Measurements from ENCODE around the gene ADSL.

Gene ADSL

GRCh38 chr22:40330086-40330485, 16.2 kb upstream of the ADSL start:
- peaks cover 64% of the 10 kb centered on the region for H3K4me1 ChIP-seq (ENCODE audit: control insufficient read depth, low read depth, low read length)
- H3K9me3 ChIP-seq (ENCODE audit: control insufficient read depth, low read depth, low read length): no peaks in the 10 kb centered on the region
- H3K36me3 ChIP-seq (ENCODE audit: control insufficient read depth, low read depth, low read length): peaks cover 8% of the 10 kb centered on the region
- no peaks in the 10 kb centered on the region for H3K27me3 ChIP-seq (ENCODE audit: control insufficient read depth, insufficient read depth, low read length)
- H3K27ac ChIP-seq (ENCODE audit: low read length): no peak overlapping the region
- H3K9ac ChIP-seq (ENCODE audit: low read length): no peak overlapping the region
- H3K4me3 ChIP-seq (ENCODE audit: low read length): no peak overlapping the region

GRCh38 chr22:40330615-40331014, 15.7 kb upstream of the ADSL start:
- Histone ChIP-seq H3K9ac (ENCODE audit: low read length) (no peak overlapping the region), H3K9me3 (ENCODE audit: control insufficient read depth, low read depth, low read length) (no peaks in the 10 kb centered on the region), H3K4me3 (ENCODE audit: low read length) (no peak overlapping the region), H3K36me3 (ENCODE audit: control insufficient read depth, low read depth, low read length) (peaks cover 6% of the 10 kb centered on the region), H3K27me3 (ENCODE audit: control insufficient read depth, insufficient read depth, low read length) (no peaks in the 10 kb centered on the region), H3K27ac (ENCODE audit: low read length) (no peak overlapping the region), H3K4me1 (ENCODE audit: control insufficient read depth, low read depth, low read length) (peaks cover 59% of the 10 kb centered on the region)

- Histone ChIP-seq H3K9me3 (ENCODE audit: control insufficient read depth, low read depth, low read length) (no peaks in the 10 kb centered on the region), H3K4me1 (ENCODE audit: control insufficient read depth, low read depth, low read length) (peaks cover 50% of the 10 kb centered on the region), H3K36me3 (ENCODE audit: control insufficient read depth, low read depth, low read length) (peaks cover 5% of the 10 kb centered on the region), H3K9ac (ENCODE audit: low read length) (no peak overlapping the region), H3K4me3 (ENCODE audit: low read length) (no peak overlapping the region), H3K27ac (ENCODE audit: low read length) (no peak overlapping the region), H3K27me3 (ENCODE audit: control insufficient read depth, insufficient read depth, low read length) (no peaks in the 10 kb centered on the region)
These were observed 14.6 kb upstream of the ADSL start for GRCh38 chr22:40331706-40332105.

GRCh38 chr22:40332319-40332781, 13.9 kb upstream of the ADSL start:
- no peaks in the 10 kb centered on the region for H3K9me3 ChIP-seq (ENCODE audit: control insufficient read depth, low read depth, low read length)
- H3K4me1 ChIP-seq (ENCODE audit: control insufficient read depth, low read depth, low read length): peaks cover 43% of the 10 kb centered on the region
- no peak overlapping the region for H3K9ac ChIP-seq (ENCODE audit: low read length)
- no peak overlapping the region for H3K27ac ChIP-seq (ENCODE audit: low read length)
- no peak overlapping the region for H3K4me3 ChIP-seq (ENCODE audit: low read length)
- peaks cover 5% of the 10 kb centered on the region for H3K36me3 ChIP-seq (ENCODE audit: control insufficient read depth, low read depth, low read length)
- H3K27me3 ChIP-seq (ENCODE audit: control insufficient read depth, insufficient read depth, low read length): no peaks in the 10 kb centered on the region

- peaks cover 38% of the 10 kb centered on the region for H3K4me1 ChIP-seq (ENCODE audit: control insufficient read depth, low read depth, low read length)
- H3K27me3 ChIP-seq (ENCODE audit: control insufficient read depth, insufficient read depth, low read length): no peaks in the 10 kb centered on the region
These were observed 12.2 kb upstream of the ADSL start for GRCh38 chr22:40334060-40334459.

GRCh38 chr22:40334899-40335298, 11.4 kb upstream of the ADSL start:
- Histone ChIP-seq H3K4me1 (ENCODE audit: control insufficient read depth, low read depth, low read length) (peaks cover 38% of the 10 kb centered on the region), H3K27ac (ENCODE audit: low read length) (no peak overlapping the region), H3K4me3 (ENCODE audit: low read length) (peak overlapping the region; percentile 1), H3K9me3 (ENCODE audit: control insufficient read depth, low read depth, low read length) (no peaks in the 10 kb centered on the region), H3K36me3 (ENCODE audit: control insufficient read depth, low read depth, low read length) (peaks cover 5% of the 10 kb centered on the region), H3K9ac (ENCODE audit: low read length) (no peak overlapping the region), H3K27me3 (ENCODE audit: control insufficient read depth, insufficient read depth, low read length) (no peaks in the 10 kb centered on the region)

More at GRCh38 chr22:40334060-40334459, 12.2 kb upstream of the ADSL start:
- Histone ChIP-seq H3K4me3 (ENCODE audit: low read length) (no peak overlapping the region), H3K9ac (ENCODE audit: low read length) (no peak overlapping the region), H3K36me3 (ENCODE audit: control insufficient read depth, low read depth, low read length) (peaks cover 5% of the 10 kb centered on the region), H3K27ac (ENCODE audit: low read length) (no peak overlapping the region), H3K9me3 (ENCODE audit: control insufficient read depth, low read depth, low read length) (no peaks in the 10 kb centered on the region)

GRCh38 chr22:40335358-40335757, 10.9 kb upstream of the ADSL start:
- Histone ChIP-seq H3K4me1 (ENCODE audit: control insufficient read depth, low read depth, low read length) (peaks cover 35% of the 10 kb centered on the region), H3K9ac (ENCODE audit: low read length) (no peak overlapping the region), H3K9me3 (ENCODE audit: control insufficient read depth, low read depth, low read length) (no peaks in the 10 kb centered on the region), H3K36me3 (ENCODE audit: control insufficient read depth, low read depth, low read length) (peaks cover under 1% of the 10 kb centered on the region), H3K27me3 (ENCODE audit: control insufficient read depth, insufficient read depth, low read length) (no peaks in the 10 kb centered on the region), H3K4me3 (ENCODE audit: low read length) (no peak overlapping the region), H3K27ac (ENCODE audit: low read length) (no peak overlapping the region)

GRCh38 chr22:40340044-40340443, 6.3 kb upstream of the ADSL start:
- Histone ChIP-seq H3K9me3 (ENCODE audit: control insufficient read depth, low read depth, low read length) (no peaks in the 10 kb centered on the region), H3K27ac (ENCODE audit: low read length) (no peak overlapping the region), H3K27me3 (ENCODE audit: control insufficient read depth, insufficient read depth, low read length) (no peaks in the 10 kb centered on the region), H3K4me1 (ENCODE audit: control insufficient read depth, low read depth, low read length) (peaks cover under 1% of the 10 kb centered on the region), H3K9ac (ENCODE audit: low read length) (no peak overlapping the region), H3K4me3 (ENCODE audit: low read length) (no peak overlapping the region), H3K36me3 (ENCODE audit: control insufficient read depth, low read depth, low read length) (no peaks in the 10 kb centered on the region)

GRCh38 chr22:40341604-40342003, 4.7 kb upstream of the ADSL start:
- Histone ChIP-seq H3K4me1 (ENCODE audit: control insufficient read depth, low read depth, low read length) (no peaks in the 10 kb centered on the region), H3K36me3 (ENCODE audit: control insufficient read depth, low read depth, low read length) (no peaks in the 10 kb centered on the region), H3K9ac (ENCODE audit: low read length) (no peak overlapping the region), H3K27ac (ENCODE audit: low read length) (no peak overlapping the region), H3K27me3 (ENCODE audit: control insufficient read depth, insufficient read depth, low read length) (no peaks in the 10 kb centered on the region), H3K9me3 (ENCODE audit: control insufficient read depth, low read depth, low read length) (no peaks in the 10 kb centered on the region), H3K4me3 (ENCODE audit: low read length) (no peak overlapping the region)

- H3K4me3 ChIP-seq (ENCODE audit: low read length): no peak overlapping the region
- no peaks in the 10 kb centered on the region for H3K27me3 ChIP-seq (ENCODE audit: control insufficient read depth, insufficient read depth, low read length)
These were observed 3.8 kb upstream of the ADSL start for GRCh38 chr22:40342521-40342920.

GRCh38 chr22:40345271-40345670, 1.0 kb upstream of the ADSL start:
- no peak overlapping the region for H3K9ac ChIP-seq (ENCODE audit: low read length)
- H3K27ac ChIP-seq (ENCODE audit: low read length): no peak overlapping the region
- H3K4me3 ChIP-seq (ENCODE audit: low read length): peak overlapping the region; percentile 94
- no peaks in the 10 kb centered on the region for H3K27me3 ChIP-seq (ENCODE audit: control insufficient read depth, insufficient read depth, low read length)
- H3K36me3 ChIP-seq (ENCODE audit: control insufficient read depth, low read depth, low read length): peaks cover 14% of the 10 kb centered on the region
- no peaks in the 10 kb centered on the region for H3K9me3 ChIP-seq (ENCODE audit: control insufficient read depth, low read depth, low read length)
- H3K4me1 ChIP-seq (ENCODE audit: control insufficient read depth, low read depth, low read length): peaks cover 7% of the 10 kb centered on the region

More at GRCh38 chr22:40342521-40342920, 3.8 kb upstream of the ADSL start:
- H3K27ac ChIP-seq (ENCODE audit: low read length): no peak overlapping the region
- no peaks in the 10 kb centered on the region for H3K9me3 ChIP-seq (ENCODE audit: control insufficient read depth, low read depth, low read length)
- peaks cover 2% of the 10 kb centered on the region for H3K4me1 ChIP-seq (ENCODE audit: control insufficient read depth, low read depth, low read length)
- H3K36me3 ChIP-seq (ENCODE audit: control insufficient read depth, low read depth, low read length): no peaks in the 10 kb centered on the region
- no peak overlapping the region for H3K9ac ChIP-seq (ENCODE audit: low read length)

- H3K4me3 ChIP-seq (ENCODE audit: low read length): peak overlapping the region; percentile 94
- H3K9ac ChIP-seq (ENCODE audit: low read length): peak overlapping the region; percentile 93
These were observed 500 bp upstream of the ADSL start for GRCh38 chr22:40345815-40346184.

More at GRCh38 chr22:40345815-40346184, 500 bp upstream of the ADSL start:
- H3K4me1 ChIP-seq (ENCODE audit: control insufficient read depth, low read depth, low read length): peaks cover 7% of the 10 kb centered on the region
- no peaks in the 10 kb centered on the region for H3K27me3 ChIP-seq (ENCODE audit: control insufficient read depth, insufficient read depth, low read length)
- no peaks in the 10 kb centered on the region for H3K9me3 ChIP-seq (ENCODE audit: control insufficient read depth, low read depth, low read length)
- H3K27ac ChIP-seq (ENCODE audit: low read length): no peak overlapping the region
- peaks cover 19% of the 10 kb centered on the region for H3K36me3 ChIP-seq (ENCODE audit: control insufficient read depth, low read depth, low read length)
